K562 (cell line): ENCODE measurements around the gene SETDB2. TPM values are rescaled to one million over a fixed set of nuclear protein-coding genes. Genes with fewer than 3 reads are reported as not detected.
A peak's percentile ranks its signal among the peaks of the same experiment; 100 is the strongest.

Source experiments
- BHLHE40 ChIP-seq: IDR thresholded peaks from 2 replicates; pipeline ENCODE4 v1.6.1; 2011; ENCODE audit warnings: low read length, improper control_type of control experiment
- FOXP1 ChIP-seq: sonication (generic); formaldehyde crosslinking; IDR thresholded peaks from 2 replicates; pipeline ENCODE4 v1.8.0; 2022; ENCODE audit warnings: mild to moderate bottlenecking, missing genetic modification reagents
- HES1 ChIP-seq: fragments of 450-650 bp; IDR thresholded peaks from 2 replicates; pipeline ENCODE4 v1.6.1; 2016; ENCODE audit warnings: low read depth, mild to moderate bottlenecking, moderate library complexity
- ID3 ChIP-seq, 2 experiments: fragments of 250-450 bp in 1 of 2; fragments of 450-650 bp in 1 of 2; sonication (Bioruptor Pico) in 1 of 2; IDR thresholded peaks; 2 replicates each; pipeline versions ENCODE4 v1.6.1 to v1.8.0; 2016 to 2021; ENCODE audit warnings: mild to moderate bottlenecking in 2 of 2, moderate library complexity in 2 of 2, missing compliant biosample characterization in 1 of 2, missing genetic modification characterization in 1 of 2
- PCBP2 ChIP-seq: fragments of 200-400 bp; formaldehyde crosslinking; IDR thresholded peaks from 2 replicates; pipeline ENCODE4 v1.6.1; 2018; ENCODE audit warnings: low read length, low read depth, mild to moderate bottlenecking, moderate library complexity; ENCODE audit not compliant: poor library complexity, severe bottlenecking
- POLR3A ChIP-seq: IDR thresholded peaks from 2 replicates; pipeline ENCODE4 v1.6.1; 2011; ENCODE audit warnings: borderline replicate concordance, mild to moderate bottlenecking, moderate library complexity; ENCODE audit not compliant: insufficient read length, insufficient read depth; ENCODE audit errors: extremely low read depth
- SRSF3 ChIP-seq: fragments of 200-400 bp; formaldehyde crosslinking; IDR thresholded peaks from 2 replicates; pipeline ENCODE4 v1.6.1; 2016; ENCODE audit warnings: mild to moderate bottlenecking, low read length, moderate library complexity; ENCODE audit not compliant: insufficient read depth
- TAF15 ChIP-seq: fragments of 200-400 bp; formaldehyde crosslinking; IDR thresholded peaks from 2 replicates; pipeline ENCODE4 v1.6.1; 2017; ENCODE audit warnings: mild to moderate bottlenecking, low read depth, low read length, moderate library complexity
- ZBTB17 ChIP-seq: fragments of 450-650 bp; formaldehyde crosslinking; IDR thresholded peaks from 2 replicates; pipeline ENCODE4 v1.4.0; 2020; ENCODE audit warnings: mild to moderate bottlenecking
- ZBTB9 ChIP-seq: fragments of 450-650 bp; formaldehyde crosslinking; IDR thresholded peaks from 2 replicates; pipeline ENCODE4 v1.4.0; 2020; ENCODE audit warnings: mild to moderate bottlenecking, moderate library complexity
- ZNF239 ChIP-seq: fragments of 250-450 bp; sonication (Bioruptor Pico); IDR thresholded peaks from 2 replicates; pipeline ENCODE4 v1.4.0; 2020; ENCODE audit warnings: mild to moderate bottlenecking
- ZNF354B ChIP-seq: fragments of 250-450 bp; sonication (Bioruptor Pico); IDR thresholded peaks from 2 replicates; pipeline ENCODE4 v1.4.0; 2020
- ZNF449 ChIP-seq: fragments of 250-450 bp; sonication (Bioruptor Pico); IDR thresholded peaks from 2 replicates; pipeline ENCODE4 v1.8.0; 2022; ENCODE audit warnings: moderate library complexity, mild to moderate bottlenecking, inconsistent platforms
- ZNF609 ChIP-seq: sonication (generic); formaldehyde crosslinking; IDR thresholded peaks from 2 replicates; pipeline ENCODE4 v1.8.1; 2023; ENCODE audit warnings: missing genetic modification reagents, mild to moderate bottlenecking, borderline replicate concordance
- ZNF699 ChIP-seq: fragments of 250-450 bp; sonication (Bioruptor Pico); IDR thresholded peaks from 2 replicates; pipeline ENCODE4 v1.8.0; 2021; ENCODE audit warnings: mild to moderate bottlenecking, moderate library complexity; ENCODE audit not compliant: insufficient replicate concordance
- ZNF830 ChIP-seq: fragments of 250-450 bp; sonication (Bioruptor Pico); IDR thresholded peaks from 2 replicates; pipeline ENCODE4 v1.5.0; 2021; ENCODE audit warnings: mild to moderate bottlenecking
- polyA plus RNA-seq, 8 experiments: library from polyadenylated mRNA; depleted of rRNA in 4 of 8; stranded (reverse) in 5 of 8; unstranded in 3 of 8; fragments of >200 nt; fragmentation: Nextera tagmentation in 2 of 8; fragmentation: Illumina TruSeq in 1 of 8; extraction: Ambion mirVana in 2 of 8; extraction: Trizol in 1 of 8; gene quantifications; 2 replicates each; pipeline versions ENCODE4 v1.2.1 to v1.2.3, GENCODE V29; 2011 to 2014; ENCODE audit warnings: inconsistent platforms in 1 of 8, missing spikeins in 1 of 8
- total RNA-seq, 7 experiments: library from RNA; depleted of rRNA in 6 of 7; stranded (reverse); fragments of >200 nt in 6 of 7; fragmentation: Illumina TruSeq in 2 of 7; extraction: Trizol in 2 of 7; gene quantifications; 2 replicates each; pipeline versions ENCODE4 v1.2.1 to v1.2.3, GENCODE V29; 2011 to 2021; ENCODE audit warnings: low replicate concordance in 1 of 7

The SETDB2 gene
- total and polyA plus RNA-seq, 9 of the 15 experiments (the other 6 are each of a cell fraction or from before 2014, with no cell fraction given) = 1.0 to 9.0 (median 6.1) TPM

GRCh38 chr13:49495783-49496762 lies 52.0 kb downstream of the SETDB2 start, which contains the start of gene PHF11 (continued):
- no peak for TF ChIP-seq ID3 (CRISPR knock-in tag; IDR thresholded peaks at IDR 0.05)
- TF ChIP-seq ID3 (tag; IDR thresholded peaks at IDR 0.05) = no peak
- no peak for TF ChIP-seq ZNF699 (CRISPR knock-in tag)
- no peak for TF ChIP-seq ZNF449 (CRISPR knock-in tag)
- no peak for TF ChIP-seq ZNF354B (CRISPR knock-in tag)
- TF ChIP-seq PCBP2 = no peak
- no peak for TF ChIP-seq ZBTB9
- TF ChIP-seq TAF15 = no peak
- TF ChIP-seq ZNF609 (CRISPR knock-in tag) = no peak
- TF ChIP-seq BHLHE40 = 0 out of 2 replicates have a peak, but pooled peaks have one; percentile 51
- no peak for TF ChIP-seq ZBTB17 (CRISPR knock-in tag)
- TF ChIP-seq HES1 = no peak
- TF ChIP-seq POLR3A = no peak
- TF ChIP-seq SRSF3 = no peak
- no peak for TF ChIP-seq ZNF830 (CRISPR knock-in tag)
- no peak for TF ChIP-seq ZNF239 (CRISPR knock-in tag)
- TF ChIP-seq FOXP1 (CRISPR knock-in tag) = no peak
